HEK293 (cell line): Measurements from ENCODE around the gene ATP2B3.

Experiments
- CTCF ChIA-PET: fragments of 350-600 bp; formaldehyde crosslinking; extraction: SDS; loops from one replicate; lab custom pipeline; 2021; ENCODE audit warnings: antibody characterized with exemption; lab: Yijun Ruan, JAX
- POLR2A ChIA-PET: fragments of 300-600 bp; formaldehyde crosslinking; extraction: SDS; loops from one replicate; lab custom pipeline; 2020; ENCODE audit warnings: antibody characterized with exemption, inconsistent platforms; lab: Yijun Ruan, JAX
- H3K27ac ChIP-seq: fragments of 200-500 bp; sonication (Bioruptor generic); 2 replicates; pipeline ENCODE4 v1.5.1; 2014; ENCODE audit warnings: low read depth, low read length, control low read depth, inconsistent platforms; ENCODE audit errors: extremely low read depth
- H3K36me3 ChIP-seq, 2 experiments: fragments of 200-500 bp in 1 of 2; sonication (Bioruptor generic) in 1 of 2; 1 replicate in 1 of 2; 2 replicates in 1 of 2; pipeline ENCODE4 v1.5.1; 2014 to 2017; ENCODE audit warnings: inconsistent platforms in 2 of 2, low read length in 2 of 2; ENCODE audit not compliant: control insufficient read depth in 2 of 2, insufficient read depth in 1 of 2
- H3K4me1 ChIP-seq: fragments of 200-500 bp; sonication (Bioruptor generic); 2 replicates; pipeline ENCODE4 v1.5.1; 2014; ENCODE audit warnings: mild to moderate bottlenecking, low read length, inconsistent platforms; ENCODE audit not compliant: control insufficient read depth, insufficient read depth
- H3K4me3 ChIP-seq: 2 replicates; pipeline ENCODE4 v1.5.1; 2011; ENCODE audit warnings: low read depth, mild to moderate bottlenecking, control low read depth, low read length, moderate library complexity
- H3K9me3 ChIP-seq: fragments of 200-500 bp; sonication (Bioruptor generic); 2 replicates; pipeline ENCODE4 v1.5.1; 2014; ENCODE audit warnings: low read depth, low read length, inconsistent platforms; ENCODE audit not compliant: control insufficient read depth, insufficient read depth
- BCL6B ChIP-seq: fragments of 450-650 bp; formaldehyde crosslinking; IDR thresholded peaks from 2 replicates; pipeline ENCODE4 v1.5.1; 2017; ENCODE audit warnings: missing biosample characterization, missing genetic modification characterization
- EGR2 ChIP-seq: fragments of 450-650 bp; formaldehyde crosslinking; IDR thresholded peaks from 2 replicates; pipeline ENCODE4 v1.5.1; 2016; ENCODE audit warnings: low read depth, missing biosample characterization, missing genetic modification characterization
- MYNN ChIP-seq: fragments of 450-650 bp; formaldehyde crosslinking; IDR thresholded peaks from 2 replicates; pipeline ENCODE4 v1.5.1; 2016; ENCODE audit warnings: missing biosample characterization, missing genetic modification characterization, borderline replicate concordance
- PBX3 ChIP-seq: sonication (generic); formaldehyde crosslinking; IDR thresholded peaks from 2 replicates; pipeline ENCODE4 v1.8.1; 2022; ENCODE audit warnings: mild to moderate bottlenecking, moderate library complexity, missing genetic modification reagents
- ZBTB48 ChIP-seq: fragments of 450-650 bp; formaldehyde crosslinking; IDR thresholded peaks from 2 replicates; pipeline ENCODE4 v1.5.1; 2016; ENCODE audit warnings: missing biosample characterization, missing genetic modification characterization
- ZBTB7A ChIP-seq: fragments of 450-650 bp; formaldehyde crosslinking; IDR thresholded peaks from 2 replicates; pipeline ENCODE4 v1.5.1; 2016; ENCODE audit warnings: low read depth, missing biosample characterization, missing genetic modification characterization
- ZFHX2 ChIP-seq: fragments of 450-650 bp; formaldehyde crosslinking; conservative IDR thresholded peaks from 2 replicates; pipeline ENCODE4 v1.5.1; 2016; ENCODE audit warnings: missing biosample characterization, missing genetic modification characterization
- ZIC2 ChIP-seq: fragments of 450-650 bp; formaldehyde crosslinking; IDR thresholded peaks from 2 replicates; pipeline ENCODE4 v1.5.1; 2016; ENCODE audit warnings: missing biosample characterization, missing genetic modification characterization
- ZNF140 ChIP-seq: fragments of 450-650 bp; formaldehyde crosslinking; IDR thresholded peaks from 2 replicates; pipeline ENCODE4 v1.5.1; 2016; ENCODE audit warnings: missing biosample characterization, missing genetic modification characterization
- ZNF2 ChIP-seq: fragments of 450-650 bp; formaldehyde crosslinking; IDR thresholded peaks from 2 replicates; pipeline ENCODE4 v1.5.1; 2016; ENCODE audit warnings: missing biosample characterization, missing genetic modification characterization
- ZNF211 ChIP-seq: fragments of 450-650 bp; formaldehyde crosslinking; IDR thresholded peaks from 2 replicates; pipeline ENCODE4 v1.5.1; 2016; ENCODE audit warnings: low read depth, missing biosample characterization, missing genetic modification characterization
- ZNF223 ChIP-seq: fragments of 450-650 bp; formaldehyde crosslinking; IDR thresholded peaks from 2 replicates; pipeline ENCODE4 v1.5.1; 2016; ENCODE audit warnings: missing biosample characterization, missing genetic modification characterization
- ZNF24 ChIP-seq: fragments of 450-650 bp; formaldehyde crosslinking; IDR thresholded peaks from 2 replicates; pipeline ENCODE4 v1.5.1; 2016; ENCODE audit warnings: missing biosample characterization, missing genetic modification characterization
- ZNF248 ChIP-seq: fragments of 450-650 bp; formaldehyde crosslinking; IDR thresholded peaks from 2 replicates; pipeline ENCODE4 v1.5.1; 2017; ENCODE audit warnings: missing biosample characterization, missing genetic modification characterization
- ZNF292 ChIP-seq: fragments of 450-650 bp; formaldehyde crosslinking; IDR thresholded peaks from 2 replicates; pipeline ENCODE4 v1.5.1; 2016; ENCODE audit warnings: low read depth, missing biosample characterization, missing genetic modification characterization, borderline replicate concordance
- ZNF324 ChIP-seq: fragments of 450-650 bp; formaldehyde crosslinking; IDR thresholded peaks from 2 replicates; pipeline ENCODE4 v1.5.1; 2016; ENCODE audit warnings: missing biosample characterization, missing genetic modification characterization
- ZNF354C ChIP-seq: fragments of 450-650 bp; formaldehyde crosslinking; IDR thresholded peaks from 2 replicates; pipeline ENCODE4 v1.5.1; 2016; ENCODE audit warnings: missing biosample characterization, missing genetic modification characterization, low read depth, borderline replicate concordance
- ZNF521 ChIP-seq: fragments of 450-650 bp; formaldehyde crosslinking; IDR thresholded peaks from 2 replicates; pipeline ENCODE4 v1.5.1; 2017; ENCODE audit warnings: missing biosample characterization, mild to moderate bottlenecking, missing genetic modification characterization
- ZNF529 ChIP-seq: fragments of 450-650 bp; formaldehyde crosslinking; IDR thresholded peaks from 2 replicates; pipeline ENCODE4 v1.5.1; 2017; ENCODE audit warnings: missing genetic modification characterization, missing biosample characterization; ENCODE audit not compliant: insufficient replicate concordance
- ZNF585B ChIP-seq: fragments of 450-650 bp; formaldehyde crosslinking; IDR thresholded peaks from 2 replicates; pipeline ENCODE4 v1.5.1; 2016; ENCODE audit warnings: missing biosample characterization, missing genetic modification characterization
- ZNF660 ChIP-seq: fragments of 450-650 bp; IDR thresholded peaks from 2 replicates; pipeline ENCODE4 v1.5.1; 2018; ENCODE audit warnings: missing biosample characterization, mild to moderate bottlenecking, missing genetic modification characterization
- ZSCAN4 ChIP-seq: fragments of 450-650 bp; formaldehyde crosslinking; IDR thresholded peaks from 2 replicates; pipeline ENCODE4 v1.5.1; 2017; ENCODE audit warnings: missing biosample characterization, missing genetic modification characterization

The ATP2B3 gene

GRCh38 chrX:153488231-153488914 is 29.1 kb upstream of the ATP2B3 start:
- Histone ChIP-seq H3K27ac (no peak overlapping the region), H3K9me3 (no peaks in the 10 kb centered on the region), H3K4me3 (no peak overlapping the region)
- CTCF ChIA-PET, result interaction anchor here (5.3 kb wide), 1 partner anchor 18 kb away, joined by 30 read pairs; no protein-coding TSS in a partner anchor
- TF ChIP-seq EGR2 (tag by site-specific recombination) (peak; percentile 53), ZNF211 (tag by site-specific recombination) (no peak), ZIC2 (peak; percentile 41; the same call in 1 of the 2 replicates), ZFHX2 (tag by site-specific recombination) (peak; percentile 67)
- TF ChIP-seq, all 188 proteins: peak for 3
- Histone ChIP-seq H3K4me1 (no peaks in the 10 kb centered on the region), H3K36me3 (no peaks in the 10 kb centered on the region)
- POLR2A ChIA-PET, result no interaction called here

GRCh38 chrX:153490217-153490930 is 27.1 kb upstream of the ATP2B3 start:
- Histone ChIP-seq H3K4me3 (no peak overlapping the region), H3K9me3 (no peaks in the 10 kb centered on the region), H3K4me1 (no peaks in the 10 kb centered on the region), H3K27ac (no peak overlapping the region), H3K36me3 (no peaks in the 10 kb centered on the region)
- CTCF ChIA-PET, result interaction anchor here (0.5 to 5.3 kb wide), 5 partner anchors 16 to 64 kb away, joined by 4 to 30 read pairs (median 5); partner anchors contain the start of gene HAUS7
- POLR2A ChIA-PET, result no interaction called here
- TF ChIP-seq ZNF140 (no peak), PBX3 (0 out of 2 replicates have a peak, but pooled peaks have one; percentile 34)

GRCh38 chrX:153491351-153491914 is 26.0 kb upstream of the ATP2B3 start:
- Histone ChIP-seq H3K27ac (no peak overlapping the region), H3K4me1 (no peaks in the 10 kb centered on the region), H3K9me3 (no peaks in the 10 kb centered on the region), H3K4me3 (no peak overlapping the region), H3K36me3 (no peaks in the 10 kb centered on the region)
- CTCF ChIA-PET, result interaction anchor here (0.7 to 5.3 kb wide), 5 partner anchors 15 to 175 kb away, joined by 3 to 30 read pairs (median 5); partner anchors contain the start of gene HAUS7
- TF ChIP-seq ZNF660 (tag by site-specific recombination) (no peak), ZNF521 (tag by site-specific recombination) (no peak), ZNF324 (tag by site-specific recombination) (no peak), ZNF24 (tag by site-specific recombination) (no peak), ZNF248 (tag by site-specific recombination) (no peak), ZBTB7A (tag by site-specific recombination) (no peak), ZNF292 (tag by site-specific recombination) (no peak), ZSCAN4 (tag by site-specific recombination) (no peak), ZNF2 (tag by site-specific recombination) (no peak), ZBTB48 (tag by site-specific recombination) (no peak), ZNF529 (tag by site-specific recombination) (no peak), ZNF354C (tag by site-specific recombination) (no peak), BCL6B (no peak), MYNN (tag by site-specific recombination) (no peak), ZNF223 (tag by site-specific recombination) (no peak), ZNF585B (tag by site-specific recombination) (no peak)
- POLR2A ChIA-PET, result interaction anchor here (0.6 kb wide), 1 partner anchor 21 kb away, joined by 3 read pairs; no protein-coding TSS in a partner anchor
